Renal pelvis (tissue), 4 donors: Measurements from ENCODE around the gene DUSP9. TPM values are rescaled to one million over a fixed set of nuclear protein-coding genes. Genes with fewer than 3 reads are reported as not detected.

Experiments used
- DNase-seq: peaks from one replicate; pipeline ENCODE4 v3.0.0-alpha.2; 2013
- polyA plus RNA-seq, 3 donors: library from polyadenylated mRNA; unstranded; fragments of 120-200 nt; gene quantifications; one replicate each; pipeline ENCODE4 v1.2.1, GENCODE V29; 2013; ENCODE audit not compliant: insufficient read length in 3 of 3

DUSP9 gene
- polyA plus RNA-seq, 3 donors, result 47.5 to 62.2 (median 53.3) TPM

DNA sequence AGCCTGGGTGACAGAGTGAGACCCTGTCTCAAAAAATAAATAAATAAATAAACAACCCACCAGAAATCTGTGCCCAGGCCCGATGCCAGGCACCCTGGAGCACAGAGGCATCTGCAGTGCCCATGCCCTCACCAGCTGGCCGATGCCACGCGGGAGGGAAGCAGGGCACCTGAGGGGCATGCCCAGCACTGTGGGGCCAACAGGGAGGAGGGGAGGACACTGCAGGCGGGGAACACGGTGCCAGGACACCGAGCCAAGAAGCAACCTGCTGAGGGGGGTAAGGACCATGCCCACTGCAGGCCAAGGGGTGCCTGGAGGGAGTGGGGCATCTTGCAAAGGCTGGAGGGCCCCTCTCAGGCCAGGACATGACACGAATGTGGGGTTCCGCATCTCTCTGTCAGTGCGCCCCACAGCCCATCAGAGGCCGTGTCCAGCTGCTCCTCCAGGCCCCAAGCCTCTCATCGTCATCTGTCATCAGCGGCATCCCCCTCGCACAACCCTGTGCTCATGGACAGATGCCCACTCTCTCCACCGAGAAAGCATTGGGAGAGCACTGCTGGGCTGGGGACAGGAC, 13.3 kb upstream of the DUSP9 start:
- DNase-seq, result no peak

DNA sequence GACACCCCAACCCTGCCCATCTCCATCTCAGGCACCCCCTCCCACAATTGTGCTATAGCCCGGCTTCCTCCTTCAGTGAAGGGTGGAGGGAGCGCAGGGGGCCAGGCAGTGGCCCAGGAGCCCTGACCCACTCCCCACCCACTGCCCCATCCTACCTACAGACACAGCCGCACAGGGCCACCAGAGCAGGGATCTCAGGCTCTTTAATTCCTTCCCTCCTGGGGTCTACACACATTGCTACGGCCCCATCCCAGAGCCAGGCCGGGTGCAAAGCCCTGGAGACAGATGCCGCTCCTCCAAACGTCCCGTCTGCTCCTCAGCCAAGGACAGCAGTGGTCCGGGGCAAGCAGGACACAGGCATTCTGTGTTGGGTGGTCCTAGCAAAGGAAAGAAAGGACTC, 12.8 kb upstream of the DUSP9 start:
- DNase-seq, result no peak

DNA sequence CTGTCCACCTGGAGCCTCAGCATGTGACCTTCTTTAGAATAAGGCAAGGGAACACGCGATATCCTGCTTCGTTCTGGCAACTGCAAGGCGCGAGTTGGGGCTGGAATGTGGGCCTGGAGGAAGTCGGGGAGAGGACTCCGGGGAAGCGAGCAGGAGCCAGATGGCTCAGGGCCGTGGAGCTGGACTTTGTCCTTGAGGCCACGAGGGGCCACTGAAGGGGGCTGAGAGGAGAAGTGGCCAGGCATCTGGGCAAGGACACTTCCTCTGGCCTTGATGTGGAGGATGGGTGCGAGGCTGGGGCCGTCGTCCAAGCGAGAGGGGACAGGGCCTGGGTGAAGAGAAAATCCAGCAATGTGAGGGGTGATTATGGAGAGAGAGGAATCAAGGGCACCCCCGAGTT, 12.2 kb upstream of the DUSP9 start:
- DNase-seq, result no peak

DNA sequence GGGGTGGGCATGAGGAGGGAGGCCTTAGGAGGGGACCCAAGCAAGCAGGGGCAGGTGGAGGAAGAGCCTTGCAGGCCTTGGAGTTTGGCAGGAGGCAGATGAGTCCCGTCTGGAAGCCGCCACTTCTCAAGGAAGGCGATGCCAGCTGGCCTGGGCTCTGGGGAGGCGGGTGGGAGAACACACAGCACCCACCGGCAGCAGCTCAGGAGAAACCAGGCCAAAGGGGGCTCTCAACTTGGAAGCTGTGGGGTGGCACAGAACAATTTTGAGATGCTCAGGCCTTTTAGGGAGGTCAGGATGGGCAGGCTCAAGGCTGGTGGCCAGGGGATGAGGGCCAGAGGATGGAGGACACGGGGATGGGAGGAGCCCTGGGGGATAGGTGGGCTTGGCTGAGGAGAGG, 11.6 kb upstream of the DUSP9 start:
- no peak for DNase-seq

DNA sequence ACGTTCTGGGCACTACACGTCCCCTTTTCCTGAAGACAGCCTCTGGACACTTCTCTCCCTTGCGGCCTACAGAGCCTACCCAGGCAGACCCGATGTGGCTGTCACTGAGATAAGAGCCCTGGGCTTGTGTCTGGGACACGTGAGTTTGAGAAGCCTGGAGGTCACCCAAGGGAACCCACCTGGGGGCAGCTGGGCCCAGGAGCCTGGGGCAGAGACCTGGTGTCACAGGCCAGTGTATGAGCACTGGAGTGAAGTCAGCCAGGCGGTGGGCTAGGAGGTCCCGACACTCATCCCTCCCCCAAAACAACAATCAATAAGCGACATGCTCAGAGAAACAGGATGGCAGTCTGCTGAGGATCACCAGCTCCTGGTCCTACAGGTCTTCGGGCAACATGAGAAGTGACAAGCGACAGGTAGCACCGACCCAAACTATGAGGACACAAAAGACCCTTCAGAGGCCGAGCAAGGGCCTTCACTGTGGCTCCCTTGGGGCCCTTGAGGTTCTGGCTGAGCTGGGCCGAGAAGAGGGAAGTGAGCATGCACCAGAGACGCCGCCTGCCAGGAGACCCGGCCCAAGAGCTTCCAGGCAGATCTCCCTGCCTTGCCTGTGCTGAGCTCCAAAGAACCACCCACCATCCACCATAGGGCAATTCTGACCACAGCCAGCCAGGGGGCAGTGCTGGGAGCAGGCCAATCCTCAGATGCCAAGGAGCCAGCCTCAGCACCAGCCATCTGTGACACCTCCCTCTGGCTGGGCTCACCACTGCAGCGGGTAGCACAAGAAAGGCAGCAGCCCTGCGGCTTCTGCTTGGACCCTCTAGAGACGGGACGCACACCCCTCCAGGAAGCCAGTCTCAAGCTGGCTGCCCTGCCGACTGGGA, 11.0 kb upstream of the DUSP9 start:
- DNase-seq, result no peak

DNA sequence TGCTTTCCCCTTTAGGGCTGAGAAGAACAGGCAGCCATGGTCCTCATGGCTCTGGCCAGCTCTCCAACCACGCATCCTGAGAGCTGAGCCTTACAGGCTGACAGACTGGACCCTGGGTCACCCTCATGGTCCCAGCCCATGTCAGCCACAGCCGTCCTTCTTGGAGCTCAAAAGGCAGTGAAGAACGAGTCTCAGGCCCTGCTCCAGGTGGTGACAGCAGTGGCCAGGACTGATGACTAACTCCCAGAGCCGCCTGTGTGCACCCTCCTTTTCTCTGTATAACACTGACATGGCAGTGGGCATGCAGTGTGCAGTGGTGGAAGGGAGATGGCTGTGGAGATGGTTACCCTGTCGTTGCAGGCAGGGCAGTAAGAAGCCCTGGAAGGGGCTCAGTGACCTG, 10.3 kb upstream of the DUSP9 start:
- DNase-seq, result no peak

DNA sequence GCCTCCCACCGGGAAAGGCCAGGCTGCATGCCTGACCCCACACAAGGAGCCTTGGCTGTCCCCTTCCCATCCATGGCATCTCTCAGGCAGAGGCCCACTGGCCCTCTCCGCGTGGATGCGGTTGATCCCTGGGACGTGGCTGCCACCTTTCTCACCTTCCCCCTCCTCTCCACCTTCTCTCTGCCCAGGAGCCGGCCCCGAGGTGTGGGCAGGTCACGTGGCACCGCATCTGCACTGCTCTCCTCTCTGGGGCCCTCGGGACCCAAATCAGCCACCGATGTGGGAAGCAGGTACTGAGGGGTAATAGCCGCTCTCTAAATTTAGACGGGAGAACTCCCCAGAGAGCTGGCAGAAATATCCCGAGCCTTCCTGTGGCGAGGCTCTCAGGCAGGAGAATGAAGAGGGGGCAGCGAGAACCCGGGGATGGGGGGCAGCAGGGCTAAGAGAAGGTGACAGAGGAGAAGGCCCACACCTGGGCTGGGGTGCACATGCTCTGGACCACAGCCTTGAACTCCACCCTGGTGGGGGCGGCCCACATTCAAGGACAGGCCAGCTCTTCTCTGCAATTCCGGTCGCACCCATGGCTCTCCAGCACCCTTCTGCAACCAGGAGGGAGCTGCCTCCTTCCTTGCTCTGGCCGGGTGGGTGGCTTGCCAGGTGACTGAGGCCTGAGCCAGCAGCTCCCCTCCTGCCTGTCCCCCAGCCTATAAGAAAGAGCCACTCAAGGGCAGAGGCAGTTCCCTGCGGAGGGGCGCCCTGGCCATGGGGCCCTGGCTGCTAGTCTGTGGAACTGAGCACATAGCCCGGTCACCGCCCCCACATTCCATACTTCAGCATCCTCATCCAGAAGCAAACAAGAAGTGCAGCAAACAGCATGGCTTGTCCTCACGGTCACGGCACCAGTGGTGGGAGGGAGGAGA, 9.6 kb upstream of the DUSP9 start:
- no peak for DNase-seq

DNA sequence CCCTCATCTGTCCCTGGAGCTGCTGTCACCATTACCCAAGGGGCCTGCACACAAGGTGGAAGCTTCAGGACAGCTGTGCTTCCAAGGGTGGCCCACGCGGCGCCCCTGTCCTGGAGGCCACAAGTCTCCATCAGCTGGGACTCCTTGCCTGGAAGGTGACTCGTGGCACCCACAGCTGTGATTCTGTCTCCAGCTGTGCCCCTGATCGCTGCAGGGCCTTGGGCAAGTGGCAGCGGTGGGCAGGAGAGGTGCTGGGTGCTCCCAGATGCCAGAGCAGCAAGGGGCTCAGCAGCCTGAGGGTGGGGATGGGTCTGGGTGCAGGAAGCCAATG, 9.0 kb upstream of the DUSP9 start:
- DNase-seq, result no peak

DNA sequence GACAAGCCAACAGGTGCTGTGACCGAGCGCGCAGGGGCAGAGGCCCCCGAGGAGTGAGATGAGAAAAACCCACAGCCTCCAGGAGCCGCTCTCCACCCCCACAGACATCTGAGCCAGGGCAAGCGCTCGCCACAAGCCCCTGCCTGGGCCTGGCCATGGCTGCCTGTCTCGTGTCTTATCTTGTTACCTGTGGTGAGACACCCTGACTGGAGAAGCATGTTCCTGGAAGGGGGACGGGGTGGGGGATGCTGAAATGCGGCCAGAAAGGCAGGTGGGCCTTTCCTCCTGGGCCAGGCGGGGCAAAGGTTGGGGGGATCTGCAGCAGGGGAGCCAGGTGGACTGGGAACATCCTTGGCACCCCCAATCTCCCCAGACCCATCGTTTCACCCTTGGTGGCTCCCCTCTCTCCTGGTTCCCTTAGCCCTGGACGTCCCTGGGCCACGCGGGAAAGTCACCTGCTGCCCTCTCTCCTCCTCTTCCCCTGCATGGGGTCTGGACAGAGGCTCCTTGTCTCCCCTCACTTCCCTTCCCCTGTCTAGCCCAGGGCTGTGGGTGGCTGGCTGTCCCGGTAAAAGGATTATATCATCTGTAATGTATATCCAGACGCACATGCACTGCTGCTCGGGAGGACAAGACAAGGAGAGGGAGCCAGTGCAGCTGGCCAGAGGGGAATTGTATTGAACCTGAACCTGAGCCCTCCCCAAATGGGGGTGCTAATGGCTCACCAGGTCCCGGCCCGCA, 8.4 kb upstream of the DUSP9 start:
- no peak for DNase-seq

DNA sequence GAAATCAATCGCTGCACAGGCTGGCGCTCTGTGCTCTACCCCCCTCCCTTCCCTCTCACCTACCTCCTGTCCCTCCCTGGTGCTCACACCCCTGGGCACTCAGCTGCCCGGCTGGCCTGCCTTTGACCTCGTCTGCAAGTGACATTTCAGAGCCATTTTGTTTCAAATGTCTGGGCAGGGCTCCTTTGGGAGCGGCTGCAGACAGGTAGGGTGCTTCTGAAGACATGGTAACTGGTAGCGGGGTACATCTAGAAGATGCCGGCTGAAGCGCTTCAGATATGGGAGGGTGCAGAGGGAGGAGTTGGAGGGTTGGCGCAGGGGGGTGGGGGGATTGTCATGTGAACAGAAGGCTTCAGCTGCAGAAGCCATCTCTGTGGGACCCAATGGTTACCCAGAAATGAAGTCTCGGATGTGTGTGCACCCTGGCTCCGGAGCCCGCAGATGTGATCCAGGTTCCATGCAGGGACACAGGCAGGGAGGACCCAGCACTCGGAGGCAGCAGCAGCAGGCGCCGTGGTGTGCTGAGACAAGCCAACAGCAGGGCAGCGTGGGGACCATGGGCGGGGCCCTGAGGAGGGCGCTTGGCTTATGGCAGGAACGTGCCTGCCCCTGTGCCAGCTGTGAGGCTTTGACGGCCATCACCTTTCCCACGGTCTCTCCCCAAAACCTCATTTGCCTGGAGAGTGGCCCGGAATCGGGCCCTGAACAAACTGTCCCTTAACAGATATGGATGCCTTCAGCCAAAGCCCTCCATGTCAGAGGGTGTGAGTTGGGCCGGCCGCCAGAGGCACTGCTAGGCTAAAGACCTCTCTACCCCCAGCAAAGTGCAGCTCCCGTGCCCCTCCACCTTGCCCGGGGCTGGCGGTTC, 7.6 kb upstream of the DUSP9 start:
- DNase-seq, result no peak

DNA sequence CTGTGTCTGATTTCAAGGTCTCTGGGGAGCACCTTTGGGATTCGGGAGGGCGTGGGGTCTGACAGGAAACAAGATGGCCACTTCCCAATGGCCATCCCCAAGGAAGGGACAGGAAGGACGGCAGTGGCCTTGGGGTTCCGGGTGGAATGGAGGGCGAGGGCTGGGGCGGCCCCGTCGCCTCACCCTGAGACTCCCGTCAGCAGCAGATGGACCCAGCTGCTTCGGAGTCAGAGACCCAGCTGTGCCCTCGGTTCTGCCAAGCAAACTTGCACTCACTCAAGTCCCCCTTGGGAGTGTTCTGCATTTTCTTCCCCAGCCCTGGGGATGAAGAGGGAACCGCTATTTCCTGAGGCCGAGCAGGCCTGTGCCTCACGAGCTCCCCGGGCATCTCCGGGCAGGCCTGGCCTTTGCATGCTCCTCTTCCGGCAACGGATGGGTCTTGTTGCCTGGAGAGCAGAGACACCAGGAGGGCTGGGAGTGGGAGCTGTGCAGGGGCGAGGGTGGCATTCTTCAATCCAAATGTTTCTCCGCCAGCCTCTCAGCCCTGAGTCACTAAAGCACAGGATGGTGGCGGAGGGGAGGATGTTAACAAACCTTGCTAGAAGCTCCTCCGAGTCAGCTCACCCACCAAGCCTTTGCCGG, 6.8 kb upstream of the DUSP9 start:
- no peak for DNase-seq

DNA sequence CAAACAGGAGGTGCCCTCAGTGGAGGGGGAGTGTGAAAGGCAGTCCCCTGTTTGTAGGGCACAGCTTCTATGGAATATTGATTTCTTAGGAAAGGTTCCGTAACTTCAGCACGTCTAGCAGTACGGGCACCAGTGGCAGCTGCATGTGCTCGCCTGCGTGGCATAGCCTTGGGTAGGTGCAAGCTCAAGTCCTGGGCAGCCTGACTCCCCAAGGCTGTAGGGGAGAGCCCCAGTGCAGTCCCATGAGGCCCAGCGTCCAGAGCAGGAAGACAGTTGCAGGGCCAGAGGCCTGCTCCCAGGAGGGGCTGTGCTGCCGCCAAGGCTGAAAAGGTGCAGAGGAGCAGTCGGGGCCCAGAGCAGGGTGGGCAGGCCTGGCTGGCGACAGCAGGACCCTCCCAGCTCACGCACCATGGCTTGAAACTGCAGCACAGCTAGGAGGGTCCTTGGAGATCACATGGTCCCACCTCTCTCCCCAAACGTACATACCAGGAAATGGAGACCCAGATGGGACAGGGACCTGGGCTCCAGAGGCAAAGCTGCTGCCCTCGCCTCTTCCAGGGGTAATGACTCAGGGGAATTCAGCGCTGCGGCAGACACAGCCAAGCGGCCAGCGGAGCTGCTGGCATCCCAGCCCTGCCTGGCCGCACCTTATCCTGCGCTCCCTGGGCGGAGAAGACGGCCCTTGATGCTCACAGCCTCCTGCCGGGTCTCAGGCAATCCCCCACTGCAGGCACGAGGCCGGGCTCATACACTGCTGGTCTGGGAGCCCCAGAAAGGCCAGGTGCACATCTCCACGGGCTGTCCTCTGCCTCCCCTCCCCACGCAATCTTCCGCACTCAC, 6.0 kb upstream of the DUSP9 start:
- DNase-seq, result no peak

DNA sequence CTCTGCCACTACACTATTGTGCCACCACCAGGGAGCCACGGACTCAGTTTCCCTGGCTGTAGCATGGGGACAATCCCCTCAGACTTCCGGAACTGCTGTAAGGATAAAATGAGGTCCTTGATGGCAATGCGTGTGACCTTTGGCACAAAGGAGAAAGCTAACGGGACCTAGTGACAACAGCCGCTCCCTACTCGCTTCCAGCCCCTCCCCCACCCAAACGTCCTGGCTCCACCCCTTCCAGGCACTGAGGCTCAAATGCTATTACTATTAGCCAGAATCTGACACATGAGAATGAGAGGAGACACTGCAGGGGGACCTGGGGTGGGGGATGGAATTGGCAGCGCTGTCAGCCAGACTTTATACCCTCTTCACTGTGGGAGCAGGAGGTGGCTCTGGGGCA, 5.4 kb upstream of the DUSP9 start:
- no peak for DNase-seq

DNA sequence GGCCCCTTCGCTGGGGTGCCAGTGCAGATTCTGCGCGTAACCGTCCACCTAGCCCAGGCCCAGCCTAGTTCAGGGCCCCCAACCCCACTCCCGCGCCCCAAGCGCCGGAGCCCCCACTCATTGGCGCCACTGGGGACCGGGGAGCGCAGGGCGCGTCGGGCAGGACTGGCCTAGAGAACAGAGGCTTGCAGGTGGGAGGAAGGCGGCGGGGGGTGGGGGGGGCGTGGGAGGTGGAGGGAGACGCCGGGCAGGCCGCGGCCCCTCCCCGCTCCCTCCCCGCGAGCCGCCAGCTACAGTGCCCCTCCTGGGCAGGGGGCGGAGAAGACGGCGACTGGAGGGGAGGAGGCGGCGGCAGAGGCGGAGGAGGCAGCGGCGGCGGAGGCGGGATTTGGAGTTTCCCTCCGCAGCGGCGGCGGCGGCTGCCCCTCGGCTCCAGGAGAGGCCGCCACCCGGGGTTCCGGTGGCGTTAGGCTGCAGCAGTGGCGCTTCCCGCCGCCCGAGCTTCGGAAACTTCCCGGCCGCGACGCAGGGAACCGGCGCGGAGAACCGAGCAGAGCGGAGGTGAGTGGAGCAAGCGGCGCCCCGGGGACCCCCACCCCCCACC, 4.8 kb upstream of the DUSP9 start:
- DNase-seq, result no peak

DNA sequence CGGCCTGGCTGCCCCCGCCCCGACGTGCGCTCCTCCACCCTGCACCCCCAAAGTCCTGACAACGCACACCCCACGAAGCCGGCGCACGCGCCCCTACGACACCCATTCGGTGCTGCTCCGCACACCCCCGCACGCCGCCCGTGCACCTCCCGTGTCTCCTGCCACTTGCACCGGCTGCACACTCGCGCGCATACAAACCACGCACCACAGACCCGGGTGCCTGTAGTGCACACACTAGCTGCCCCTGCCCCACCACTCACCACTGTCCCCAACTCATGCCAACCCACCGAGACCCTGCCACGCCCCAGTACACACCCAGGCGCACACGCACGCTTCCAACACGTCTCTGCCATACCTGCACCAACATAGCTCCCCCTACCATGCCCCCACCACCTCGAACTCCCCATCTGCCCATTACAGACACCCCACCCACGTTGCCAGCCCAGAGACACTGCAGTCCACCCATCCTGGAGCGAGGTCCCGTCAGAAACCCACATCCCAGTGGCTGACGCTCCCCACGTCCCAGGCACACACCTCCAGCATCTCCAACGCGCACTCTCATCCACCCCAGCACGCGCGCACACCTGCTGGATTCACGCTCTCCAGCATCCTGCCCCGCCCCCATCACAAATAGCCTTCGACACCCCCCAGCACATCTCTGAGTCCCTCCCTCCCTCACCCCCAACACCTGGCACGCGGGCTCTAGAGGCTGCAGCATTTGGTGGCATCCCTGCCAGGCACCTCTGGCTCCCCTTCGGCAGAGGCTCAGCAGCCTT, 4.2 kb upstream of the DUSP9 start:
- no peak for DNase-seq

DNA sequence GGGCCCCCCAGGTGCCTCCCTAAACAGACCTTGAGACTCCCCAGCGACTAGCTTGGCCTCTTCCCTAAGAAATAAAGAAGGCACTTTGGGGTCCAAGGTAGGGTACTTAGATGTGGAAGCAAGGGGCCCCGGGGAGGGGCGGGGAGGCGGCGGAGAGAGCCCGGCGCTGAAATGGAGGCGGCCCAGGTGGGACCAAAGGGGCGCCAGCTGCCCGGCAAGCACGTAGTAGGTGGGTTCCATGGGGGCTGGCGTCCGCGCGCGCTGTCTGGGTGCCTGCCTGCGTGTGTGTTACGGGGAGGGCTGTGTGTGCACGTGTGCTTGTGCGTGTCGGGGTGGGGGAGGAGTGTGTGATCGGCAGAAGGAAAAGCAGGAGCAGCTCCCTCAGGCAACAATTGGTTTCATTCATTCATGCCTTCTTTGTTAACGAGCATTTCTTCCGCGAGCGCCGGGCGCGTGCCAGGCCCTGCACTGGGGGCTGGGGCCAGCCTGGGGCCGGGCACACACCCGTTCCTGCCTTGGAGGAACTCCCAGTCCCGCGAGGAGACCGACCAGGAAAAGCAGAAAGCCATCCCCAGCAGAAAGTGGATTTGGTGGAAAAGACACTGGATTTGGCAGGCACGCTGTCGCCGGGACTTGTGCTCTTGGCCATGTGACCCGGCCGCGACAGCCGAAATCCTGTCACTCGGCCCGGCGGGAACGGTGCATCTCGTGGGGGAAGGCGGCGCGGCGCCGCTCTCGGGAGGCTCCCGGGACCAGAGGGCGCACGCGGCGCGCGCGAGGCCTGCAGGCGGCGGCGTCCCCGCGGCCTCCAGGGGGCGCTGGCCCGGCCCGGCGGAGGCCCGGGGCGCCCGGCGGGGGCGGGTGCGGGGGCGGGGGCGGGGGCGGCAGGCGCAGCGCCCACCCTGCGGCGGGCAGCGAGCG, 3.3 kb upstream of the DUSP9 start:
- no peak for DNase-seq
